Measurements from ENCODE around the gene FKBP11. TPM values are rescaled to one million over a fixed set of nuclear protein-coding genes. Genes with fewer than 3 reads are reported as not detected.
A peak's percentile ranks its signal among the peaks of the same experiment; 100 is the strongest.

Gene FKBP11
- total RNA-seq, 1 donor from 2014 or later, result 44.6 TPM

DNA sequence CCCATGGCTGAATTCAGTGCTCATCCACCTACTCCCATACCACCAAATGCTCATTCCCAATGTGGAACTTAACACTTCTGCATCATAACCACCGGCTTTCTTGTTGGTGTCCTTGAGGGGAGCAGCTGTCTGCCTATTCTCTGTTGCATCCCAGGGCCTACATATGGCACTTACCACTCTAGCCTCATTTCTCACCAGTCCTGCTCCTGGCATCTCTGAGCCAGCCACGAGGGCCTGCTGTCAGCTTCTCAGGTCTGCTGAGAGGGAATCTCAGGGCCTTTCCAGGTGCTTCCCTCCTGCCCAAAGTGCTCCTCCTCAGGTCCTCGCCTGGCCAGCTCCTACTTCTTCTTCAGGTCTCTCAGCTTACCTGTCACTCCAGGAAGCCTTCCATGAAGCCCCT is 35.6 kb downstream of the FKBP11 start:
- Mint-ChIP-seq H3K4me3 (no peak overlapping the region), H3K27me3 (peaks cover 20% of the 10 kb centered on the region), H3K36me3 (no peaks in the 10 kb centered on the region), H3K4me1 (ENCODE audit: unreplicated experiment) (peaks cover 18% of the 10 kb centered on the region), H3K27ac (no peak overlapping the region), H3K9me3 (no peaks in the 10 kb centered on the region)
- DNase-seq (ENCODE audit: extremely low spot score, unreplicated experiment), result no peak
- TF ChIP-seq, protein P1, sequence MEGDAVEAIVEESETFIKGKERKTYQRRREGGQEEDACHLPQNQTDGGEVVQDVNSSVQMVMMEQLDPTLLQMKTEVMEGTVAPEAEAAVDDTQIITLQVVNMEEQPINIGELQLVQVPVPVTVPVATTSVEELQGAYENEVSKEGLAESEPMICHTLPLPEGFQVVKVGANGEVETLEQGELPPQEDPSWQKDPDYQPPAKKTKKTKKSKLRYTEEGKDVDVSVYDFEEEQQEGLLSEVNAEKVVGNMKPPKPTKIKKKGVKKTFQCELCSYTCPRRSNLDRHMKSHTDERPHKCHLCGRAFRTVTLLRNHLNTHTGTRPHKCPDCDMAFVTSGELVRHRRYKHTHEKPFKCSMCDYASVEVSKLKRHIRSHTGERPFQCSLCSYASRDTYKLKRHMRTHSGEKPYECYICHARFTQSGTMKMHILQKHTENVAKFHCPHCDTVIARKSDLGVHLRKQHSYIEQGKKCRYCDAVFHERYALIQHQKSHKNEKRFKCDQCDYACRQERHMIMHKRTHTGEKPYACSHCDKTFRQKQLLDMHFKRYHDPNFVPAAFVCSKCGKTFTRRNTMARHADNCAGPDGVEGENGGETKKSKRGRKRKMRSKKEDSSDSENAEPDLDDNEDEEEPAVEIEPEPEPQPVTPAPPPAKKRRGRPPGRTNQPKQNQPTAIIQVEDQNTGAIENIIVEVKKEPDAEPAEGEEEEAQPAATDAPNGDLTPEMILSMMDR (conservative IDR thresholded peaks at IDR 0.05), result no peak

DNA sequence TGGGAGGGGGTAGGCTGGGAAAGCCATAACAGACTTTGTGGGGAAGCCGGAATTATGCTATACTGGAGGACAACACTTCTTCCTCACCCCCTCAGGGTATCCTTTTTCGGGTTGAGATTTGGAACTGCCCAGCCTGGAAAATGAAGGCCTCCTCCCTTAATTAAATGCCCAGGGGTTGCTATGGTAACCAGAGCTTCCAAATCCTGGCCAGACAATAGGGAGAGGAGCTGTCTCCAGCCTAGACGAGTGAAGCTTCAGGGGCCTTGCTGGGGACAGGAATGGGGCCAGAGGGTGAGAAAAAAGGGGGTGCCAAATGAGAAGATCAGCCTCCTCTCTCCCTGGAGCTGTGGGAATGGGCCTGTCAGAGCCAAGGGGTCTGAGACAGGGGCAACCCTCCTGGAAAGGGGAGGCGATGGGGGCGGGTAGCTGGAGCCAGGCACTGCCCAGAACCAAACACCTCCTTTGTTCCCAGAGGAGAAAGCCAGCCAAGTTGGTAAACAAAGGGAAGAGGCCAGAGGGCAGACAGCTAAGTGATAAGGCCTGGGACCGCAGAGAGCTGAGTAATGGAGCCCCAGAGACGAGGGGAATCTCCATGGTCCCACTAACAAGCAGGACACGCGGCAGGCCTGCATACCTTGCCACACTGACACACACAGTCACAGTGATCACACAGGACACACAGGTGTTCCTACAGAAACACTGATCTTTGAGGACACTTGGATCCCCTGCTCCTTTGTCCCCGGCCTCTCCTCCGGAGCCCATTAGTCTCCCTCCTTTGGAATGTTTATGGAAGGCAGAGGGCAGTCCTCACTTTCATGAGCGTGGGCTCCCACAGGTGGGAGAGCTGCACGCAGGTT is 41.8 kb downstream of the FKBP11 start:
- Mint-ChIP-seq H3K4me1 (ENCODE audit: unreplicated experiment) (peaks cover 48% of the 10 kb centered on the region), H3K9me3 (no peaks in the 10 kb centered on the region), H3K4me3 (peak overlapping the region; percentile 69), H3K36me3 (no peaks in the 10 kb centered on the region), H3K27me3 (peaks cover 3% of the 10 kb centered on the region), H3K27ac (peak overlapping the region; percentile 77)
- TF ChIP-seq, protein P1 (conservative IDR thresholded peaks at IDR 0.05), result no peak
- no peak for DNase-seq (ENCODE audit: extremely low spot score, unreplicated experiment)

DNA sequence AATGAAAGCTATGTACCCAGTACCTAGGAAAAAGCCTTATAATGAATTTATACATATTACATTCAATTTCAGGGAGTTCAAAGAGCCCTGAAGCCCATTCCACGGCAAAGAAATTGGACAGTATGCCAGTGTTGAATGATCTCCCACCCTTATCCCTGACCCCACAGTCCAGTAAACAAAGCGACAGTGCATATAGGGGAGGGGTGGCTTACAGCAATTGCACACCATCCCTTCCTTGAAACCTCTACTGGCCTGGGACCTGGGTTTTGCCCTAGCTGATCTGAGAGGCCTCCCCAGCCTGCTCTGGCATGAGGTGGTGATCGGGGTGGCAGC is 42.4 kb downstream of the FKBP11 start:
- H3K4me1 Mint-ChIP-seq (ENCODE audit: unreplicated experiment), result peaks cover 48% of the 10 kb centered on the region
- no peaks in the 10 kb centered on the region for H3K9me3 Mint-ChIP-seq
- peaks cover 3% of the 10 kb centered on the region for H3K27me3 Mint-ChIP-seq
- peak overlapping the region; percentile 77 for H3K27ac Mint-ChIP-seq
- peak overlapping the region; percentile 77 for H3K4me3 Mint-ChIP-seq
- DNase-seq (ENCODE audit: extremely low spot score, unreplicated experiment), result no peak
- H3K36me3 Mint-ChIP-seq, result no peaks in the 10 kb centered on the region
- TF ChIP-seq, protein P1 (conservative IDR thresholded peaks at IDR 0.05), result no peak

DNA sequence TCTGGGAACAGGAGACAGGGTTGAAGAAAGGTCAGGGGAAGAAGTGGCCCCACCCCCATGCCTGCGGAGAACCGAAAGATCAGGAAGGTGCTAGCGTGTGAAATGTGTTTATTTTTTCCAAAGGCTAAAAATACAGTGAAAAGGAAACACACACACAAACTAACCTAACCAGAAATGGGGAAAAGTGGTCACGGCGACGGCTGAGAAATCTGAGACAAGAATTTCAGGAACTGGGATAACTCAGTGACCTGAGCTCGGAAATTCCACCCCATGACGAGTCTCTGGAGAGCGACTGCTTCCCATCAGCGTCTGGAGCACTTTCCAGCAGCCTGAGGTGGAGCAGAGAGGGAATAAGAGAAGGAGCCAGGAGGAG is 43.0 kb downstream of the FKBP11 start:
- DNase-seq (ENCODE audit: extremely low spot score, unreplicated experiment), result no peak
- Mint-ChIP-seq H3K4me3 (peak overlapping the region; percentile 77), H3K4me1 (ENCODE audit: unreplicated experiment) (peaks cover 48% of the 10 kb centered on the region), H3K9me3 (no peaks in the 10 kb centered on the region), H3K27ac (peak overlapping the region; percentile 77), H3K27me3 (peaks cover 3% of the 10 kb centered on the region), H3K36me3 (no peaks in the 10 kb centered on the region)
- TF ChIP-seq, protein P1 (conservative IDR thresholded peaks at IDR 0.05), result no peak

DNA sequence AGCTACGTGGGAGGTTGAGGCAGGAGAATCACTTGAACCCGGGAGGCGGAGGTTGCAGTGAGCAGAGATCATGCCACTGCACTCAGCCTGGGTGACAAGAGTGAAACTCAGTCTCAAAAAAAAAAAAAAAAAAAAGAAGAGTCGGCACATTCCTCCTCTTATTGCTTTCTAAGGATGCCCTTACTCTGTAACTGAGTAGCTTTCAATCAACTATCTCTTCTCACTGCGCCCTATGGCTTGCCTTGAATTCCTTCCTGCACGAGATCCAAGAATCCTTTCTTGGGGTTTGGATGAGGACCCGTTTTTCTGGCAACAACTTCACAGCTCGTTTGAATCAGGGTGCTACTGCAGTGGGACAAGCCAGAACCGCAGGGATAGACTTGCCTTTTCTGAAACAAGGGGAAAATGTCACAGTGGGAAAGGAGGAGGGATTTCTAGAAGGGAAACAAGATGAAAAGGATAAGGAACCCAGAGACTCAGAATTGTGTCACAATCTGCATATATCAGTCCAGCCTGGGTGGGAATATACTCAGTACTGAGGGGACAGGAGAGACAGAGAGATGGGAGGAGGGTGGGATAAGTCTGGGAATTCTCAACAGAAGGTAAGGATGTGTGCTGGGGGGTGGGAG is 43.5 kb downstream of the FKBP11 start:
- no peak for DNase-seq (ENCODE audit: extremely low spot score, unreplicated experiment)
- Mint-ChIP-seq H3K9me3 (no peaks in the 10 kb centered on the region), H3K27ac (peak overlapping the region; percentile 77), H3K4me3 (peak overlapping the region; percentile 77), H3K4me1 (ENCODE audit: unreplicated experiment) (peaks cover 45% of the 10 kb centered on the region), H3K36me3 (no peaks in the 10 kb centered on the region), H3K27me3 (peaks cover 3% of the 10 kb centered on the region)
- TF ChIP-seq, protein P1 (conservative IDR thresholded peaks at IDR 0.05), result no peak

Measured in type B pancreatic cell (in vitro differentiated cells).